NB4 (cell line): Measurements from ENCODE around the gene TEX12.

Experiments
- DNase-seq: peaks from one replicate; pipeline ENCODE4 v3.0.0; 2010; ENCODE audit warnings: low read depth
- H3K4me3 ChIP-seq: one replicate; pipeline ENCODE4 v1.5.1; 2011; ENCODE audit warnings: mild to moderate bottlenecking, low read depth, low read length, moderate library complexity
- MAX ChIP-seq: IDR thresholded peaks from 2 replicates; pipeline ENCODE4 v1.6.1; 2011; ENCODE audit warnings: low read depth, low read length
- MYC ChIP-seq: IDR thresholded peaks from 2 replicates; pipeline ENCODE4 v1.6.1; 2011; ENCODE audit warnings: low read depth, low read length
- POLR2A ChIP-seq: IDR thresholded peaks from 2 replicates; pipeline ENCODE4 v1.6.1; 2011; ENCODE audit warnings: mild to moderate bottlenecking; ENCODE audit not compliant: insufficient read length; ENCODE audit errors: extremely low read depth
- TF ChIP-seq, protein P1 (sequence below): IDR thresholded peaks from one replicate; pipeline ENCODE4 v1.5.1; 2012; ENCODE audit warnings: low read depth, low read length

The TEX12 gene

GRCh38 chr11:112219476-112220232 lies 52.5 kb downstream of the TEX12 start:
- peak; percentile 85 for DNase-seq
- TF ChIP-seq, protein P1, sequence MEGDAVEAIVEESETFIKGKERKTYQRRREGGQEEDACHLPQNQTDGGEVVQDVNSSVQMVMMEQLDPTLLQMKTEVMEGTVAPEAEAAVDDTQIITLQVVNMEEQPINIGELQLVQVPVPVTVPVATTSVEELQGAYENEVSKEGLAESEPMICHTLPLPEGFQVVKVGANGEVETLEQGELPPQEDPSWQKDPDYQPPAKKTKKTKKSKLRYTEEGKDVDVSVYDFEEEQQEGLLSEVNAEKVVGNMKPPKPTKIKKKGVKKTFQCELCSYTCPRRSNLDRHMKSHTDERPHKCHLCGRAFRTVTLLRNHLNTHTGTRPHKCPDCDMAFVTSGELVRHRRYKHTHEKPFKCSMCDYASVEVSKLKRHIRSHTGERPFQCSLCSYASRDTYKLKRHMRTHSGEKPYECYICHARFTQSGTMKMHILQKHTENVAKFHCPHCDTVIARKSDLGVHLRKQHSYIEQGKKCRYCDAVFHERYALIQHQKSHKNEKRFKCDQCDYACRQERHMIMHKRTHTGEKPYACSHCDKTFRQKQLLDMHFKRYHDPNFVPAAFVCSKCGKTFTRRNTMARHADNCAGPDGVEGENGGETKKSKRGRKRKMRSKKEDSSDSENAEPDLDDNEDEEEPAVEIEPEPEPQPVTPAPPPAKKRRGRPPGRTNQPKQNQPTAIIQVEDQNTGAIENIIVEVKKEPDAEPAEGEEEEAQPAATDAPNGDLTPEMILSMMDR: peak; percentile 72
- no peak for TF ChIP-seq POLR2A
- TF ChIP-seq MYC: peak; percentile 41
- TF ChIP-seq MAX: peak; percentile 28; the same call in 1 of the 2 replicates
- no peak overlapping the region for H3K4me3 ChIP-seq

GRCh38 chr11:112221274-112221835 lies 54.2 kb downstream of the TEX12 start:
- TF ChIP-seq POLR2A (no peak), MAX (no peak), MYC (no peak)
- TF ChIP-seq, protein P1: no peak
- H3K4me3 ChIP-seq: no peak overlapping the region
- DNase-seq: no peak
